Hematopoietic multipotent progenitor cell treated with erythropoietin and hydrocortisone succinate and interleukin-3 and kit ligand, for 8 days (in vitro differentiated cells): ENCODE results near the gene TMEM176A.
"Not testable (repeated sequence)": the region's sequence is repeated elsewhere in the genome, so short reads cannot be mapped to it uniquely, and the experiment has no call there.

Experiments used
- DNase-seq: peaks from one replicate; pipeline ENCODE4 v3.0.0-alpha.2; 2015

Gene TMEM176A

GRCh38 chr7:150788474-150789269 lies 11.9 kb upstream of the TMEM176A start:
- DNase-seq, result no peak

- no peak for DNase-seq
Measured at GRCh38 chr7:150790416-150791075, 10.0 kb upstream of the TMEM176A start.

- no peak for DNase-seq
Measured at GRCh38 chr7:150791304-150791703, 9.3 kb upstream of the TMEM176A start.

- no peak for DNase-seq
Measured at GRCh38 chr7:150791746-150792452, 8.7 kb upstream of the TMEM176A start.

GRCh38 chr7:150793569-150794238 lies 6.9 kb upstream of the TMEM176A start:
- DNase-seq, result no peak

- no peak for DNase-seq
Measured at GRCh38 chr7:150797661-150798060, 2.9 kb upstream of the TMEM176A start.

GRCh38 chr7:150799156-150799555 lies 1.4 kb upstream of the TMEM176A start:
- DNase-seq, result no peak

GRCh38 chr7:150799741-150800580 lies 608 bp upstream of the TMEM176A start, which contains the start of gene TMEM176B:
Gene TMEM176B (minus strand): TSS chr7:150800364. CDS start chr7:150796569, 3,795 bp downstream.
- no peak for DNase-seq

- DNase-seq, result no peak
Measured at GRCh38 chr7:150801242-150801945, 825 bp downstream of the TMEM176A start.

GRCh38 chr7:150801946-150802771 lies 1.6 kb downstream of the TMEM176A start:
- DNase-seq, result no peak

GRCh38 chr7:150803161-150803860 lies 2.7 kb downstream of the TMEM176A start:
- no peak for DNase-seq

GRCh38 chr7:150804802-150805201 lies 4.2 kb downstream of the TMEM176A start:
- no peak for DNase-seq

GRCh38 chr7:150805864-150806263 lies 5.3 kb downstream of the TMEM176A start:
- no peak for DNase-seq

GRCh38 chr7:150806454-150806853 lies 5.9 kb downstream of the TMEM176A start:
- DNase-seq, result no peak

GRCh38 chr7:150806863-150807262 lies 6.3 kb downstream of the TMEM176A start:
- no peak for DNase-seq

GRCh38 chr7:150807616-150808438 lies 7.3 kb downstream of the TMEM176A start:
- DNase-seq, result not testable (repeated sequence)

- DNase-seq, result no peak
Measured at GRCh38 chr7:150814328-150815001, 13.9 kb downstream of the TMEM176A start.

GRCh38 chr7:150818971-150819370 lies 18.4 kb downstream of the TMEM176A start:
- DNase-seq, result no peak
